HG03108 (cell line): Measurements from ENCODE around the gene PARVB.
"Not testable (repeated sequence)": the region's sequence is repeated elsewhere in the genome, so short reads cannot be mapped to it uniquely, and the experiment has no call there.

ENCODE experiments used
- ATAC-seq: cut with Tn5 transposase; IDR thresholded peaks from one replicate; pipeline ENCODE4 v1.9.1; 2021; ENCODE audit warnings: moderate library complexity; ENCODE audit not compliant: unreplicated experiment

The PARVB gene

DNA sequence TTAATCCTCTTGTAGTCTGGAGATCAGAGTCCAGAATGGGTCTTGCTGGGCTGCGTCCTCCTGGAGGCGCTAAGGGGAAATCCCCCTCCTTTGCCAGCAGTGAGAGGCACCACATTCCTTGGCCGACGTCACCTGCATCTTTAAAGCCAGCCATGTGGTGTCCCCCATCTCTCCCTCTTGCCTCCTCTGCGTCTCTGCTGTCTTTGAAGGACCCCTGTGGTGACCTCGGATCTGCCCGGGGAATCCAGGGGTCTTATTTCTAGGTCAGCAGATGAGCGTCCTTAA, 27.2 kb upstream of the PARVB start:
- no peak for ATAC-seq

DNA sequence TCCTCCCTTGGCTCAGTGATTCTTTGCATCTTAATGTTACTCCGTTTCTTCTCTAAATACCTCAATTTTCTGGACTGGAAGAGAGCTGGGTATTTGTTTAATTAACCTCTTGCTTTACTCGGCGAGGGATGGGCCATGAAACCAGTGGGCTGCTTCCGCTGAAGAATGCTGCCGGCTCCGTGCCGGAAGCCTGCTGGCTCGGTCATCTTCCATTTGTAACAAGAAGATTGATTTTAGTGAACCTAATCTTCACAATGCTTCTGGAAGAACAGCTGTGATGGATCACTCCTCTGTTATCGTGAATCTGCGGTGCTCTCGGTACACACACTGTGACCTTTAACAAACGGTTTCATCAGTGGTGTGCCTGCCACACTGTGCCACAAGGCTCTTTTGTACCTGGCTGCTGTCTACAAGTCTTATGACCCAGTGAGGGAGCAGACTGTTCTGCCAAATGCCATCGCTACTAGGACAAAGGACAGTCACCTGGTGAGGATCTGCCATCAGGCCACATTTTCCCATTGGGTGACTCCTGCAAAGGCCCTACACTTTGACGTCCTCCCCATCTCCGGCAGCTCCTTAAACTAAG, 25.3 kb upstream of the PARVB start:
- ATAC-seq = no peak

- ATAC-seq = no peak
These were observed 24.7 kb upstream of the PARVB start for GRCh38 chr22:43999378-43999777.

DNA sequence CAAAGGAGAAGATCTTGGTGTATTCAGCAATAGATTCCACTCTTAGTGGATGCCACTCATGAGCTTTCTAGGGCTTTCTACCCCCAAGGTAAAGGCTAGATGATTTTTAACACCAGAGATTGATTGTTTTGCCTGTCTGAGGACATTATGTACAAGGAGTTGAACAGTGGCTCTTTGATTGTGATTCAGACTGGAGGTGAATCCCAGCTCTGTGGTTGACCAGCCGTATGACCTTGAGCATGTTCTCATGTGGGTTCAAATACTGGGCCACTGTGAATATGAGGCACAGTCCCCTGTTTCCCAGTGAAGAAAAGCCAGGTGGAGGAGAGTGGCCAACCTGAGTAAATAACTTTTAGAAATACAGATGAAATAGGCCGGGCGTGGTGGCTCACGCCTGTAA, 24.0 kb upstream of the PARVB start:
- ATAC-seq = no peak

- no peak for ATAC-seq
These were observed 22.6 kb upstream of the PARVB start for GRCh38 chr22:44001521-44001920.

- ATAC-seq = no peak
These were observed 21.8 kb upstream of the PARVB start for GRCh38 chr22:44002324-44002723.

- no peak for ATAC-seq
These were observed 21.1 kb upstream of the PARVB start for GRCh38 chr22:44002997-44003396.

DNA sequence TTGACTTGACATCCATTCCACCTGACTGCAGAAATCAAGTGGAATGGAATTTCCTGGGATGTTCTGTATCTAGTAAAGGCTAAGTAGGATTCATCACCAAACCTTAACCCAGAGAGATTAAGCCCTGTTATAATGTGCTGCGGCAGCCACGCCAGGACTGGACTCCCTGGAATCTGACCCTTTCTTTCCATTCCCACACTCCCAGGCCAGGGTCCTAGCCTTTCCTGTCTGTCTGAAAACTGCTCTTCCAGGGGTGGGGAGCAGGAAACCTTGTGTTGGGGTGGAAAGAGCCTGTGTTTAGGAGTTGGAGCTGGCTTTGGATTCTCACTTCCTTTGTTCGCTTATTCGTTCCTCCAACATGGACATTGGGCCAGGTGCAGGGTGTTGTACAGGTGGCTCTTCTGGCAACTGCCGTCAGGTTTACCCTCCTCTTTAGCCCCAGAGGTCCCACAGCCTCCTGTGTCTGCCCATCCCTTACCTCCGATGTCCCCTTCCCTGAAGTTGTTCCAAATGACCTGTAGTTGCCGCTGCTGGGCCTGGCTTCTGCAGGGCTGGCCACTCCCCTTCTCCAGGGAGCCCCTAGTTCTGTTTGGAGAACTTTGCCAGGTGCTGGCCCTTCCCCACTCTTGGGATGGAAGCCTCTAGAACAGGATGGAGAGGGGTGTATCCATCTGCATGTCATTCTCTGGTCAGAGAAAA, 20.5 kb upstream of the PARVB start:
- no peak for ATAC-seq

DNA sequence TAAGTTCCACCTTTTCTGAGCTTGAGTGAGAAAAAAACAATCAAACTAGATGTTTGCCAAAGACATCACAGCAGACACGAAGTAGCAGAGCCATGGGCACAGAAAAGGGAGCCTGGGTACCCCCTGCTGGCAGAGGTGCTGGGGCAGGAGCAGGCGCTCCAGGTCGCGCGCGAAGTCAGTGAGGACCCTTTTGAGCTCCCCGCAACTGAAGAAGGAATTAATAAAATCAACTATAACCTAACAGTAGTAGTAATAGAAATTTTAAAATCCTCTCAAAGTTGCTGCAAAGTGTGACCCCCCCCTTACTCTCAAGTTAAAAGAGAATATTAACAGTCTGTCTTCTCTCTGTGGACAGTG, 20.0 kb upstream of the PARVB start:
- ATAC-seq = no peak

DNA sequence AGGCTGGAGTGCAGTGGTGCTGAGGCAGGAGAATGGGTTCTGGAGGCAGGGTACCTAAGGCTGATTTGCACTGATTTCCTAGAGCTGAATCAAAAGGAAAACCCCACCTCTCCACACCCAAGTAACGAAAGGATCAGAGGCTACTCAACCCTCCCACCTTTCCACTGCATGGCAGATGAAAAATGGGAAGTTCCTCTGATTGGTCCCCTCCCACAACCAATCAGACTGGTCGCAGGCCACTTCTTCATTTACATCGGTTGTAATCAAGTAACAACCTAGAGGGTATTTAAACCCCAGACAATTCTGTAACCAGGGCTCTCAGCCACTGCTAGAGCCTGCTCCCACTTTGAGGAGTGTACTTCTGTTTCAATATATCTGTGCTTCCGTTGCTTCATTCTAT, 18.6 kb upstream of the PARVB start:
- no peak for ATAC-seq

GRCh38 chr22:44012162-44012561, 11.9 kb upstream of the PARVB start:
- no peak for ATAC-seq

DNA sequence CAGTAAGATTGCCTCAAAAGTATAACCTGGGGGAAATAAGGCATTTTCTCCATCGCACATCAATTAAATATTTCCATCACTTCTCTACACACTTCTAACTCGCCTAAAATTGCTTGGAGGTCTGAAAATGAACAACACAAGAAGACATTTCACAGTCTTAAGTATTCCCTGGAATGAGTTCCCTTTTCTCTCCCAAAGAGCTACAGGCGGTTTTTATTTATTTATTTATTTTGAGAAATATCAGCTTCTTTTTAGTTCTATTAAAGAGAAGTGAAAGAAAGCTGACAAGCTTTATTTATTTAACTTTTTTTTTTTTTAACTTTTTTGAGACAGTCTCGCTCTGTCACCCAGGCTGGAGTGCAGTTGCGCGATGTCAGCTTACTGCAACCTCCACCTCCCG, 11.5 kb upstream of the PARVB start:
- ATAC-seq = no peak

GRCh38 chr22:44014241-44014640, 9.9 kb upstream of the PARVB start:
- ATAC-seq = no peak

DNA sequence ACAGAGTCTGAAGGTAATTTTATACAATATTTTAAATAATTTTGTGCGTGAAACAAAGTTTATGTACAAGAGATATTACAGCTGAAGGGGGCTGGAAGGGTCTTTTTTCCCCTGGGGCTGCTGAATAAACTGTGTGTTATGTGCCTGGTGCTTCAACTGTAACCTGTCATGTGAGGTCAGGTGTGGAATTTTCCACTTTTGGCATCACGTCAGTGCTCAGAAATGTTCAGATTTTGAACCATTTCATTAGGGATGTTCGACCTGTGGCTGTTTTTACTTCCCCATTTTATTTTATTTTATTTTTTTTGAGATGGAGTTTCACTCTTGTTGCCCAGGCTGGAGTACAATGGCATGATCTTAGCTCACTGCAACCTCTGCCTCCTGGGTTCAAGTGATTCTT, 7.5 kb upstream of the PARVB start:
- ATAC-seq = not testable (repeated sequence)

GRCh38 chr22:44018594-44018993, 5.5 kb upstream of the PARVB start:
- ATAC-seq = no peak

GRCh38 chr22:44019416-44019815, 4.7 kb upstream of the PARVB start:
- no peak for ATAC-seq

DNA sequence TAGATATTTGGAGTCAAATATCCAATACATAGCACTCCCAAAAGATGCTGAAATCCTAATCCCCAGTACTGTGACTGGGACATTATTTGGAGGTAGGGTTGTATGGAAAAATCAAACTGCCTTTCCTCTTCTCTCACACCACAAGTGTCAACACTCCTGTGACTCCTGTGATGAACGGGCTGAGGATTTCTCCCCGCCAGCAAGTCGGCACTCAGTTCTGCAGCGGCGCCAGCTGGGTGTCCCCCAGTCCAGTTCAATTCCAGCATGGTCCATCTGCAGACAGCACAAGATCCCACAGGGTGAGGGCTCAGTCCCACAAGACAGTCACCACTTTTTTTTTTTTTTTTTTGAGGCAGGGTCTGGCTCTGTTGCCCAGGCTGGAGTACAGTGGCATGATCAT, 4.3 kb upstream of the PARVB start:
- ATAC-seq = no peak

GRCh38 chr22:44020981-44021380, 3.1 kb upstream of the PARVB start:
- ATAC-seq = no peak

- no peak for ATAC-seq
These were observed 456 bp upstream of the PARVB start for GRCh38 chr22:44023404-44024287.

GRCh38 chr22:44025171-44026065, 1.3 kb downstream of the PARVB start:
- ATAC-seq = peak; percentile 47

DNA sequence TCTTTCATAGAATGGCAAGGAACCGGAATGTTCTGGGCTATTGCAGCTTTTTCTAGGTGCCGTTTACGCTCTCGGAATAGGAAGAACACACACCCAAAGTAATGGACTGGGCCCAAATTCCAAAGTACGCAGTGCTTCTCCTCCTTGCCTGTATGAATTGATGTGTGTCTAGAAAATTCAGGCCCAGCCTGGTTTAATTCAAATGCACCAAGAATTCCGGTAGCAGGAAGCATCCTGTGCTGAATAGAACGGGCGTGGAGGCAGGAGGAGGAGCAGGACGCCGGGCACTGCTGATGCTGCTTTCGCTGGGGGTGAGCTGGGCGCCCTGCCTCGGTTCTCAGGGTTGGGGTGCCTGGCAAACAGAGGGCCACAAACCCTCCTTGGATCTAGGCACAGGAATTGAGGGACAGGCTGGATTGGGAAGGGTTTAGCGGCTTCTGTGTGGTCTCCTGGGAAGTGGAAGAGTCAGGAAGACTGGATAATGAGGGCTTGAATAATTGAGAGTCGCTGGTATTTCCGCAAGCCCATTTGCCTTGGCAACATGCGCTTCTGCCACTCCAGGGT, 2.0 kb downstream of the PARVB start:
- no peak for ATAC-seq
